Retinal pigment epithelial cell (primary cell): Measurements from ENCODE around the gene PSMF1.

Experiments
- DNase-seq: peaks from one replicate; pipeline ENCODE4 v3.0.0-alpha.2; 2010; ENCODE audit warnings: low read depth
- H3K4me3 ChIP-seq: 2 replicates; pipeline ENCODE4 v1.5.1; 2011; ENCODE audit warnings: mild to moderate bottlenecking, low read length, control low read depth, moderate library complexity
- TF ChIP-seq, protein P1 (sequence below): conservative IDR thresholded peaks from 2 replicates; pipeline ENCODE4 v1.5.1; 2011; ENCODE audit warnings: low read depth, low read length, control low read depth, inconsistent platforms

Gene PSMF1

DNA sequence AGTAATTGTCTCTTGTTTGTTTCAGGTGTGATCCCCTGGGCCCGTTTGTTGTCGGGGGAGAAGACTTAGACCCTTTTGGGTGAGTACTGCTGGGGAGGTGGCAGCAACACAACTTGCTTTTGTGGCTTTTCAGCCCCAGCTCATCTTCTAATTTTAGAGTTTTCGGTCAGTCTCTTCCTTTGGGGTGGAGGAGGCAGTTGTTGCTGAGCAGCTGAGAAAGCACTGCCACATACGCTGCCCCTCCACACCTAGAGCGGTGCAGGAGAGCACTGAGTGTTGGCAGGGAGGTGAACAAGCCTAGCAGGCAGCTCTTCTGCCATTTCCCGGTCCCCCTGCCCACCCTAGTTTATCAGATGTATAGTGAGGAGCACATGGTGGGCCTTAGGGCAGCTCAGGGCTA is 44.7 kb downstream of the PSMF1 start:
- no peak overlapping the region for H3K4me3 ChIP-seq
- TF ChIP-seq, protein P1, sequence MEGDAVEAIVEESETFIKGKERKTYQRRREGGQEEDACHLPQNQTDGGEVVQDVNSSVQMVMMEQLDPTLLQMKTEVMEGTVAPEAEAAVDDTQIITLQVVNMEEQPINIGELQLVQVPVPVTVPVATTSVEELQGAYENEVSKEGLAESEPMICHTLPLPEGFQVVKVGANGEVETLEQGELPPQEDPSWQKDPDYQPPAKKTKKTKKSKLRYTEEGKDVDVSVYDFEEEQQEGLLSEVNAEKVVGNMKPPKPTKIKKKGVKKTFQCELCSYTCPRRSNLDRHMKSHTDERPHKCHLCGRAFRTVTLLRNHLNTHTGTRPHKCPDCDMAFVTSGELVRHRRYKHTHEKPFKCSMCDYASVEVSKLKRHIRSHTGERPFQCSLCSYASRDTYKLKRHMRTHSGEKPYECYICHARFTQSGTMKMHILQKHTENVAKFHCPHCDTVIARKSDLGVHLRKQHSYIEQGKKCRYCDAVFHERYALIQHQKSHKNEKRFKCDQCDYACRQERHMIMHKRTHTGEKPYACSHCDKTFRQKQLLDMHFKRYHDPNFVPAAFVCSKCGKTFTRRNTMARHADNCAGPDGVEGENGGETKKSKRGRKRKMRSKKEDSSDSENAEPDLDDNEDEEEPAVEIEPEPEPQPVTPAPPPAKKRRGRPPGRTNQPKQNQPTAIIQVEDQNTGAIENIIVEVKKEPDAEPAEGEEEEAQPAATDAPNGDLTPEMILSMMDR = no peak
- DNase-seq = no peak

DNA sequence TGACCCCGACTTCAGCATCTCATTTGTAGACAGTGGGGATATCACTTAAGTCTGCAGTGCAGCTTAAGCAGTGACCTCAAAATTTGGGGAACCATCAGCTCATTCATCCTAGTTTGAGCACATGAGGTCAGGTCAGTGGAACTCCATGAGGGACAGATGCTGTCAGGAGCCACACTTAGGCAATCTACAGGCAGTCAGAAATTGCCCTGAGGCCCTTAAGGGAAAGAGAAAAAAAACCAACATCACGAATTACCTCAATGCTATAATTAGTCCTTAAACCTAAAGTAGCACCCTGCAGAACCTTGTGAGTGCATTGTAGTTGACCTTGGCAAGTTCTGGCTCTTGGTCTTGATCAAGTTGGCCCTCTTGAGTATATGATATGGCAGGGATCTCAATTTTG is 45.3 kb downstream of the PSMF1 start:
- DNase-seq = no peak
- TF ChIP-seq, protein P1 = no peak
- no peak overlapping the region for H3K4me3 ChIP-seq

DNA sequence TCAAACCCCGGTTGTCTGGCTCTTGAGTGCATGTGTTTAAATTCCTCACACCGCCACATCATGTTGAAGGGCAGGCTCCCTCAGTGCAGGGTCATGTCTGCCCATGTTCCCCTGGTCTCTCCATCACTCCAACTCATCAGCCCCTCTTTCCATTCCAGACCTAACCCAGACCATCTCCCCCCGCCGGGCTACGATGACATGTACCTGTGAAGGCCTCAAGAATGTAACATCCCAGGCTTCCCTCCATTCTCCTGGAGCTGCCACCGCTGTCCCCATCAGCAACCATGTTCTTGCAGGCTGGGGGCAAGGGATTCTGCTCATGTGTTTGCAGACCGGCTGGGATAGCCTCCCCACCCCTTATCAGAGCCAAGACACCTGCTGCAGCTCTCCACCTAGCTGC is 46.5 kb downstream of the PSMF1 start:
- no peak for DNase-seq
- TF ChIP-seq, protein P1 = no peak
- H3K4me3 ChIP-seq = no peak overlapping the region

DNA sequence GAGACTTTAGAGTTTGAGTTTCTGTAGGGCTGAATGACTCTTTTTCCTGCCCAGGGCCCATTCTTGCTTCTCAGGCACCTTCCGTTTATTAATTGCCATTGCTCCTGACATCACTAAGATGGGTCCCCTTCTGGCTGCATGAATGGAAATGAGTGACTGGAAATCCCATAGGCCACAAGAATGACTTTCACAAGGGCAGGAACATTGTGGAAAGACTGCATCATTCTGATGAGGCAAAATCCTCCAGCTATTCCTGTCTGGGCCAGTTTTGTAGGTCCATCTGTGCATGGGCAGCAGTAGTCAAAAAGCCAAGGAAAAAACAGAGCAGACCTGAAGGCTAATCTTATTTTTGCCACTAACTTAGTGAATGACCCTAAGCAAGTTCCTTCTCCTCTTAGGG is 47.1 kb downstream of the PSMF1 start:
- TF ChIP-seq, protein P1 = no peak
- DNase-seq = no peak
- no peak overlapping the region for H3K4me3 ChIP-seq

DNA sequence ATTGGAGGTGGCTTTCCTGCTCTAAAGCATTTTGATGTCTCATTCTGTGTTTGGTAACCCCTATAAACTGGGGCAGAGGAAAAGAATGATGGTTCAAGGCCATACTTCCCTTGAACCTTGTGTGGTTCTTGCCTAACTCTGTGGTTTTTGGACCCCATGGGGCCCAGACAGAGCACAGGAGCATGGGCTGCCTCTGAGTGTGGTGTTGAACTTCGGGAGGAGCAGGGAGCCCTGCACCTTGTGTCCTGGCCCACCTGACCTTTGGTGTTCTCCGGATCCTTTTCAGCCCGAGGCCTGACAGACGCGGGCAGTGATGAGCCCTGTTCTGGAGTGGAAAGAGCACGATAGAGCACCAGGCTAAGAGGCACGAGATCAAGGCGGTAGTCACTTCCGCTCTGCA is 47.5 kb downstream of the PSMF1 start:
- no peak overlapping the region for H3K4me3 ChIP-seq
- DNase-seq = no peak
- TF ChIP-seq, protein P1 = no peak

DNA sequence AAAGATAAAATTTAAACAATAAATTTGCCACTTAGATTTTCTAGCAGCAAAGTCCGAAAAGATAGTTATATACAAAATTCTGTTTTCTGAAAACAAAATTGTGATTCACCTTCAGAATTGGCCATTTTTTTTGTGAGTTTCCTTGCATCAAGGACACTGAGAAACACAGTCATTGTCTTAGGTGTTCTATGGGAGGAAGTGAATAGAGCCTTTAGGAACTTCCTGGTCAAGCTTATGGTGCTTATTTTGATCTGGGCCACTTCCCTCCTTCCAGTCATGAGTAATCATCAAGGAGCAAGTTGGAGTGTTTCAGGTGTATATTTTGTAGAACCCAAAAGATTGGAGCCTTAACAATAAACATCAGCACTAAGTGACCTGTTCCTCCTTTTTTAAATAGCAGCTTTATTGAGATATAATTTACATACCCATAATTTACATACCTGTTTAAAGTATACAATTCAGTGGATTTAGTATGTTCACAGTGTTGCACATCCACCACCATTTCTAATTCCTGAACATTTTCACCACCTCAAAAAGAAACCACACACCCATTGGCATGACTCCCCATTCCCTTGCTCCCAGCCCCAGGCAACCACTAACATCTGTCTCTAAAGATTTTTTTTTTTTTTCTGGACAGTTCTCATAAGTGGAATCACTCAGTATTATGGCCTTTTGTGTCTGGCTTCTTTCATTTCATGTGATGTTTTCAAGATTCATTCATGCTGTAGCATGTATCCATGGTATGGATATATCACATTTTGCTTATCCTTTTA is 48.7 kb downstream of the PSMF1 start:
- TF ChIP-seq, protein P1 = no peak
- DNase-seq = no peak
- no peak overlapping the region for H3K4me3 ChIP-seq

DNA sequence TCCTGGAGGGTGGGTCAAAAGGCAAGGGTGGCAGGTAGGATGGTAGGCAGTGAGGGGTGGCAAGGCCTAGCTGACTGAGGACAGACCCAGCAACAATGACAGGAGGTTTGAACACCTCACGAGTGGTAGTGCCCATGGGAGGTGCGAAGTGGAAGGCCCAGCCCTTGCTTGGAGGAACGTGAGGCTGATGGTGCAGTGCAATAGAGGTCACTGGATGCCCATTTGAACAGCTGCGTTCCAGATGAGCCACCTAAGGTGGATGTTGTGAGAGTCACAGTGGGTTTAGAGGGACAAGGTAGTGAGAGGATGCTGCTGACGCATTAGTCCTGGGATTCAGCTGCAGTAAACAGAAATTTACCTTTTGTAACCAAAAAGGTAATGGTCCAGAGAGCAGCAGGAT is 50.8 kb downstream of the PSMF1 start:
- DNase-seq = no peak
- H3K4me3 ChIP-seq = no peak overlapping the region
- TF ChIP-seq, protein P1 = no peak
